GM18858 (cell line): Measurements from ENCODE around the gene FHIT.
"Not testable (repeated sequence)": the region's sequence is repeated elsewhere in the genome, so short reads cannot be mapped to it uniquely, and the experiment has no call there.

ENCODE experiments used
- ATAC-seq: cut with Tn5 transposase; IDR thresholded peaks from one replicate; pipeline ENCODE4 v1.9.1; 2021; ENCODE audit not compliant: unreplicated experiment

Gene FHIT

DNA sequence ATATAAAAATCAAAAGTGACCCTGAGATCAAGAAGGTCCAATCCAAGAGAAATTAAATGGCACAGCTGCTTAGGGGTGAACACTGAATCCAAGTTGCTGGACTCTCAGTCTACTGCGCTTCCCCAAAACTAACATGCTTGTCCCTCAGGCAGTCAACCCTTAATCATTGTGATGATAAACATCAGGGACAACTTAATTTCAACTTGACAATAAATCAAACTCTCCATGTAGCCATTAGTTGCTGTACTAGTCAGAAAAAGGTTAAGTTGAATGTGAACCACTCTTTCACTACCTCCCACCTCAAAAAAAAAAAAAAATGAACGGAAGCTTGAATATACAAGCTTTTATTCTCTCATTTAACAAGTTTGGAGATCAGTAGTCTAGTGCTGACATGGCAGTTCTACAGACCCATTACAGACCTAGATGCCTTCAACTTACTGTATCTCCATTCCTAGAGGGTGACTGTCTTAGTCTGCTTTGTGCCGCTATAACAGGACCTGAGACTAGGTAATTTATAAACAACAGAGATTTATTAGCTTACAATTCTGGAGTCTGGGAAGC lies 185.7 kb downstream of the FHIT start:
- ATAC-seq: no peak

DNA sequence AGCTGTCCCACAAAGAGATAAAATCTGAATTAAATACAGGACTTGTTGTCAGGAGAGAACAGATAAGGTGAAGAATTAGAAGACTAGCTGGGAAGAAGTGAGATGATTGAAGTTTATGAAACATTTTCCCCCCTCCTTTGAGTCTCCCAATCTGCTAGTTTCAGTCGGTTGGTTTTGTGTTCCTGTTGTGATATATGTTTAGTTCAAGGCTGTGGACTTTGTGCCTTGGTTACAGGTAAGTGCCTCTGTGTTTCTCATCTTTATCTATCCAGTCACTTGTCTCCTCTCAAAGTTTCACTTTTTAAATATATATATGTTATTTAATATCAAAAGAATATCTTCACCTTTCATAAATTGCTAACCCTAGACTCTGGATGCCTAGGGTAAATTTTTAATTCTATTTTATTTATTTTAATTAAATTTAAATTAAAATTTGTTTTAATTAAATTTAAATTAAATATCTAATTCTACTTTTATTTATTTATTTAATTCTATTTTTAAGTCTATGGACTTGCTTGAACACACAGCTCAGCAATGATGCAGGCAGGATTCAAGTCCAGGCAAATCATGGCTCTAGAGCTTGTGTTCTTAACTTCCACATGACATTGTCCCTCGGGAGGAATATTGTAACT lies 190.0 kb downstream of the FHIT start:
- no peak for ATAC-seq

DNA sequence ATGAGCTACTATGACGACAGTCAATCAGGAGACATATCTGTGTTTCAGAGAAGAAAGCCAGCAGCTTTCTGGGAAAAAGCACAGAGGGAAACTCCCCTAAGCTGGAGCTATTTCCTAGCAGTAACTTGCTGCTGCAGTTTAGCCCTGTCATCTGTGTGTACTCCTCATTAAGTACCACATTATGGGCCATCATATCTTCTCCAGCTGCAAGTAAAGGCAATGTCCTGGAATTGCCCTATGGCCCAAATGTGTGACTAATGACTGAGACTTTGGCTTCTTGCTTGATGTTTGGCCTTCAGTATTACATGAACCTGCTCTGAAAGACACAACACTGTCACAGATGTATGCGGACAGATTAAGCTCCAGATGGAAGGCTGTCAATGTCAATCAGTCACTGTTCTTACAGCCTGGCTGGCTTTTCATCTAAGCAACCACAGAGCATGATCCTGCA lies 190.8 kb downstream of the FHIT start:
- ATAC-seq: no peak

DNA sequence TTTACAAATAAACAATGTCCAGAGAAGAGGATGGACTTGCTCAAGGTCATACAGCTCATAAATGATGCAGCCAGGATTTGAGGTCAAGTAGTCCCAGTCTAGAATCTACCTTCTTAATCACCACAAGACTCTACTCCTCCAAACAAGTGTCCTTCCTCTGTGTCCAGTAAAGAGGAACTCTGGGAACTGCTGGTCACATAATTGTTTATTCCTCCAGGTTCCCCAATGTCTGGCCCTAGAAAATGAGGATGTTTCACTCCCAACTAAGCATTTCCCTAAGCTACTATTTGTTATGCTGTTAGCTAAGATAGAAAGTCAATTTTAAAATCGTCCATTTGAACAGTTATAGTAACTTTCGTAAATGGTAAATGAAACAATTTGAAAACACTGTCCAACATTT lies 192.4 kb downstream of the FHIT start:
- ATAC-seq: no peak

DNA sequence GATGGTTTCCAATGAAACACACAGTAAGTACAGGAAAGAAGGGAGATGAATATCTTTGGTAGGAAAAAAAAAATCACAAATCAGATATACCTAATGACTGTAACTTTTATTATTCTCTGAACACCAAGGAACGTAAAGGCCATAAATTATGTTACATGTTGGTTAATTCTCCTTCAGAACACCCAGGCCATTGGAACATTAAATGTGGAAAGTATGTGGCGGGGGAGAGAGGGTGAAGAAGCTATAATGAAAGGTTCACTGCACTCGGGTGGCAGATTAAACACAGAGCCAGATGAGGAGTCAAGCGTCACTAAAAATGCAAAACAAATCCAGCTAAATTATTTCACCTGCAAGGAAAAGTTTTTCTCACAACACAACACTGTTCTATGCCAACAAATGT lies 193.8 kb downstream of the FHIT start:
- ATAC-seq: no peak

DNA sequence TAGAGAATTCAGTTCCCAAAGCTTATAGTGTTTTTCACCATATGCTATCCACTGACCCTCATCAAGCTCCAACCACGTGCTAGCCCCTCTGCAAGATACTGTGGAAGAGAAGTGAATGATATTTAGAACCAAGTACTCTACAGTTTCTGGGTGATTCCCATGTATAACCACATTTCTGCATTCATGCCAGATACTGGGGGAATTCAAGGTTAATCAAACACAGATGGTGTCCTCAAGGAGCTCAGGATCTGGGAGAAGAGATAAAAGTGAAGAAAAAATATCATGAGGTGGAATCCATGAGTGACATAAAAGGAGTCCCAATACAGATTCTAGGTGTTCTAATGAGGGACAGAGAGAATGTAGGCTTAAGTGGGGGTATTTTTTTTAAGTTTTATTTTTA lies 195.8 kb downstream of the FHIT start:
- no peak for ATAC-seq

DNA sequence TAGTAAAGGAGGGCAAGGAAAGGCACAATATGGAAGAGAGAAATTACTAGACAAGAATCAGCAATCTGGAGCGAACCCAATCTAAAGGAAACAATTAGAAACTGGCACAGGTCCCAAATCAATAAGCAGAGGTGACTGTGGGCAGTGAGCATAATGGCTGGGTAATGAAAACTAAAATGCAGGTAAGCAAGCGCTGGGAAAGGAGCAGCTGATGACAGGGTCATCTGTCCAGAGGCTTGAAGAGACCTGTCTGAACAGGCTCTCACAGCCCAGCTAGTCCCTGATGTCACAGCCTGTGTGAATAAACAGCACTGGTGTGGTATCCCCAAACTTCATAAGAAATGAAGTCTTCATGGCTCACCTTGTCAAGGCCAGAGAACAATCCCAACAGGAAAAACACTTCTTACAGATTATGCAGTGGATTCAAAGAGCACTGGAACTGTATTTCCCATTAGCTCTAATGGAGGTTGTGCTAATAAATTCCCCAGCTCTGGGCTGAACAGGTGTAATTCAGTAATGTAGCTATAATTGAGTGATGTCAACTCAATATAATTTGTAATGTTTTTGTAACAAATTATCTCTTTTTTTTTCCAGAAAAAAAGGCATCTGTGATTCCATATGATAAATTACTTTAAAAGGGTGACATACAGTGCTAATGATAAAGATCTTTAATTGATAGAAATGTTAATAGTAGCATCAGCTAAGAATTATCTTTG lies 197.3 kb downstream of the FHIT start:
- ATAC-seq: no peak

DNA sequence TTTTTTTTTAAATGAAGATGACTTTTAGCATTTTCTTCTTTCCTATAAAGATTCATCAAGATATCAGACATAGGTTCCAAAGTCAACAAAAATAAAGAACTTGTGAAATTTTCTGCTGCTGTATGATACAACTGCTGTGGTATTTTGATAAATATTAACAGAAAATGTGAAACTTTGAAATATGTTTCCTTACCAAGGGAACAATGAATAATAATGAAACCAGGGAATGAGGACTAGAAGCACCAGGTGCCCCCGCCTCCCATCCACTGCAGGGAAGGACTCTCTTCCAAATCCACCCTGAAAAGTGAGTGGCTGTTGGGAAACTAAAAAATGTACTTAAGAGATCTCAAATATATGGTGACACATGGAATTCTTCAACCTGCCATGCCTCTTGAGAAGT lies 198.4 kb downstream of the FHIT start:
- no peak for ATAC-seq

DNA sequence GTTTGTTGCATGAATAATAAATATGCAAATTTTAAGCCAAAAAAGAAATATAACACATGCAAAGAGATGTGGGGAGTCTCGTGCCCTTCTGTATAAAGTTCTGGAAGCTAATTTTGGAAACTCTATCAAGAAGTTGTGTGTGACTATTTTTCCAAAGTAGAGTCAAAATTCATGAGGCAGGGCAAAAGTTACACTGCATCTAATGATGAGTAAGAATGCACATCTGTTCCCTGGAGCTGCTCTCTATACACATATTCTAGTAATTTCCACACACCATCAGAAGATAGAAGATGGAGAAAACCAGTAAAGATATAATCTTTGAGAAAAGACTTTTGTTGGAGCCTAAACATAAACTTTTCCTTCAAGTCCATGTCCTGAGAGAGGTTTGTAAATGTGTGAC lies 199.6 kb downstream of the FHIT start:
- no peak for ATAC-seq

DNA sequence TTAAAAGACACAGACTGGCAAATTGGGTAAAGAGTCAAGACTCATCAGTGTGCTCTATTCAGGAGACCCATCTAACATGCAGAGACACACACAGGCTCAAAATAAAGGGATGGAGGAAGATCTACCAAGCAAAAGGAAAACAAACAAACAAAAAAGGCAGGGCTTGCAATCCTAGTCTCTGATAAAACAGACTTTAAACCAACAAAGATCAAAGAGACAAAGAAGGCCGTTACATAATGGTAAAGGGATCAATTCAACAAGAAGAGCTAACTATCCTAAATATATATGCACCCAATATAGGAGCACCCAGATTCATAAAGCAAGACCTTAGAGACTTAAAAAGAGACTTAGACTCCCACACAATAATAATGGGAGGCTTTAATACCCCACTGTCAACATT lies 206.1 kb downstream of the FHIT start:
- not testable (repeated sequence) for ATAC-seq

DNA sequence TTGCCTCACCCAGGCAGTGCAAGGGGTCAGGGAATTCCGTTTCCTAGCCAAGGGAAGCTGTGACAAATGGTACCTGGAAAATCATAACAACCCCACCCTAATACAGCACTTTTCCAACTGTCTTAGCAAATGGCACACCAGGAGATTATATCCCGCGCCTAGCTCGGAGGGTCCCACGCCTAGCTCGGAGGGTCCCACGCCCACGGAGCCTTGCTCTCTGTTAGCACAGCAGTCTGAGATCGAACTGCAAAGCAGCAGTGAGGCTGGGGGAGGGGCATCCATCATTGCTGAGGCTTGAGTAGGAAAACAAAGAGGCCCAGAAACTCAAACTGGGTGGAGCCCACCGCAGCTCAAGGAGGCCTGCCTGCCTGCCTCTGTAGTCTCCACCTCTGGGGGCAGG lies 208.1 kb downstream of the FHIT start:
- no peak for ATAC-seq

DNA sequence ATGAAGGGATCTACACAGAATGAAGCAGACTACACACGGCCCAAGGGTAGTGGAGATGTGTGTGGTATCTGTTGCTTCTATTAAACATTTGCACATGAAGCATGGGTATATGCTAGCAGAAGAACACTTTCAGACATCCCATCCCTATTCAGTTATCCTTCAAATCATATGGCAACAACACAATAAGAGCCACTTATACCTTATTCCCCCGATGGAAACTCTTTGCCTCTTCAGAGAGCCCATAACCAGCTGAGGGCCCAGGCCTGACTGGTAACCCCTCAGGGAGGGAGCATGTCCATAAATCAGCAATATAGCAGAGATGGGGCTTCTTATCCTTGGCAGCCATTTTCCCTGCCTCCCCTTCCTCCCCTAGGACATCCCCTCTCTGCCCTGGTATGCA lies 210.6 kb downstream of the FHIT start:
- ATAC-seq: no peak

DNA sequence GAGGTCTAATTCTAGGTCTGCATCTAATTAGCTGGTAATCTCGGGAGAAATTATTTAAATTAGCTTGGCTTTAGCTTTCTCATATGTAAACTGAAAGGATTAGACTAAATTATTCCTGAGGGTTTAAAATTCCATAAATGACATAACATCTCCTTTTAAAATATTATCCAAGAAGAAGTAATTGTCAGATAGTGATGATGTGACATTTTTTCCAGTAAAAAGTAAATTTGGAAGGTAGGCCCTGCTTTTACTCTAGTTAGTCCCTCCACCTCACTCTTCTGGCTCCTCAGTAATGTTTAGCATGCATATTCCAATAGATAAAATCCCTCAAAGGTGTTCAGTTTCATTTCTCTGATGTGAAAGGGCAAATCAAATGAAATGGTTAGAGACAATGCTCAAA lies 215.7 kb downstream of the FHIT start:
- no peak for ATAC-seq

DNA sequence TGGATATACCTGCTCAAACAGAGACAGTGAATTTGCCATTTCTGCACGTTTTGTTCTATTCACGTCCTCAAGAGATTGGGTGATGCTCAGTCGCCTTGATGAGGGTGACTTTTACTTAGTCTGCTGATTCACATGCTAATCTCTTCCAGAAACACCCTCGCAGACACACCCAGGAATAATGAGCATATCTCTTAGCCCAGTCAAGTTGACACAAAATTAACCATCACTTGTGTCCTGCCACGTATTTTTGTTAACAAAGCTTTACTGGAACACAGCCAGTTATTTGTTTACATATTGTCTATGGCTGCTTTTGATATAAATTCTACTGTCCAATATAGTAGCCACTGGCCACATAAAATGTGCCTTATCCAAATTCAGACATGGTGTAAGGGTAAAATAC lies 218.3 kb downstream of the FHIT start:
- no peak for ATAC-seq

DNA sequence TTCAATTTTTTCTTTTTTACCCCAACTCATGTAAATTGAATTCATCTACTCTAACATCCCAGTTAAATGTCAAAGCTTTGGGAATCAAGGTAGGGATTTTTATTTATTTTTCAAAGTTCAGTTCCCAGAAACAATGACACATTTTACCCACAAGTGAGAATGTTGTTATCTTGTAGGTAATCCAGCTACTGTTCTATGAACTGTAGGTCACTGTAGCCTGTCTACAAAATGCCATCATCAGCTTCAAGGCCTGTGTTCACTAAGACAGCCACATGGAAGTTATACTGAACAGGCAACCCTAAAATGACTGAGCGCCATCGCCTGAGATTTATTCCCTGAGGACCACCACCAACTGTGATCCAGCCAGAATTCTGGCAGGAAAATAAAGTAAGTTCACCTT lies 219.7 kb downstream of the FHIT start:
- no peak for ATAC-seq

DNA sequence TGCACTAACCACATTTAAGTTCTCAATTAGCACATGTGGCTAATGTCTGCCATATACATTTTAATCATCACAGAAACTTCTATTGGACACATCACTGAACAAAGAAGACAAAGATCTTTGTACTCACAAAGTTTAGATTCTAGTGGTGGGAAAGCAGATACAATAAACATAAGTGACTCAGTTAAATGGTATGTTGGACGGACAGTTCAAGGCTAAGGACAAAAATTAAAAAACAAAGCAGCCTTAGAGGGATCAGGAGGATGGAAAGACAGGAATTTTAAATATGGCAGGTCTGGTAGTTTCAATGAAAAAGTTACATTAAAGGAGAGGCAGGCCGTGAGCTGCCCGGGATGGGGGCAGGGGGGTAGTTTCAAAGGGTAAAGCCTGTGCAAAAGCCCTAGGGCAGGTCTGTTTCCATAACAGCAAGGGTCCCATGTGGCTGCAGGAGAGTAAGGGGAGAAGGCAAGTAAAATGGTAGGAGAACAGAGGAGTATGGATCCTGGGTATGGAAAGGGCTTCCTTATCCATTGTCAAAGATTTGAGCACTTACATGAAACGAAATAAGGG lies 220.7 kb downstream of the FHIT start:
- ATAC-seq: no peak

DNA sequence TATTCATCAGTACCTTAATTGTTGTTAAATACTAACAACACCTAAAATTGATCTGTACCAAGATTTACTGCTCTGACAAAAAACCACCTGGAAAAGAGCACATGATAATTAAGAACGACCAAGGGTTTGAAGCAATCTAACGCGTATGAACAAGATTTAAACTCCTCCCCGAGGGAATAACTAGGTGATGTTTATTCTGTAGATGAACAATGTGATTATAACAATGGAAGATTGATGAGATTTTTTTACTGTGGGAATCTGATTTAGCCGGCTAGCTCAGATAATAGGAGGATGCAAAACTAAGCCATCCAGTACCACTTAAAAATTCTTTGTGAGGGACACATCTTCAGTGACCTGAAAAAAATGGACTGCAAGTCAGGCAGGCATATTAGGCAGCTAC lies 222.1 kb downstream of the FHIT start:
- ATAC-seq: no peak

DNA sequence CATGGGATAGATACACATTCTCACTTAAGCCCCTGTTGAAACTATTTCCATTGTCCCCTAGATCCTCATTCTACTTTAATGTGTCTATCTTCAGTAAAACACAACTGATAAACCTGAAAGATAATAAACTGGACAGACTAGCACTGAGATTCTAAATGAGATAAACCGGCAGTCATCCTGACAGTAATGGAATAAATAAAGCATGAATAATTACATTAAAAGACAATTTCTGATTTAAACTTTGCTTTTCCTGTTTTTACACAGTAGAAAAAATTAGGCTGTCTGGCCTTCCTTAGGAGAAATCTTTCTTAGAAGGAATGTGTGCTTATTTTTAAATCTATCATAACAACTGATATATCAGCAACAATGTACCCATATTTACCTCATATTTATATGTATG lies 232.4 kb downstream of the FHIT start:
- no peak for ATAC-seq

DNA sequence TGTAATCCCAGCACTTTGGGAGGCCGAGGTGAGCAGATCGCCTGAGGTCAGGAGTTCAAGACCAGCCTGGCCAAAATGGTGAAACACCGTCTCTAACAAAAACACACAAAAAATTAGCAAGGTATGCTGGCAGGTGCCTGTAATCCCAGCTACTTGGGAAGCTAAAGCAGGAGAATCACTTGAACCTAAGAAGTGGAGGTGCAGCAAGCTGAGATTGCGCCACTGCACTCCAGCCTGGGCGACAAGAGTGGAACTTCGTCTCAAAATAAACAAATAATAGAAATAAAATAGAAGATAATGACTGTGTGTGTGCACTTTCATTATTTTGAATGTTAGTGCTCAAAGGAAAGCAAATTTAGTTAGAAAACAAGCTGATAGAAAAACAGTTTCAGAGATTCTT lies 234.2 kb downstream of the FHIT start:
- not testable (repeated sequence) for ATAC-seq

DNA sequence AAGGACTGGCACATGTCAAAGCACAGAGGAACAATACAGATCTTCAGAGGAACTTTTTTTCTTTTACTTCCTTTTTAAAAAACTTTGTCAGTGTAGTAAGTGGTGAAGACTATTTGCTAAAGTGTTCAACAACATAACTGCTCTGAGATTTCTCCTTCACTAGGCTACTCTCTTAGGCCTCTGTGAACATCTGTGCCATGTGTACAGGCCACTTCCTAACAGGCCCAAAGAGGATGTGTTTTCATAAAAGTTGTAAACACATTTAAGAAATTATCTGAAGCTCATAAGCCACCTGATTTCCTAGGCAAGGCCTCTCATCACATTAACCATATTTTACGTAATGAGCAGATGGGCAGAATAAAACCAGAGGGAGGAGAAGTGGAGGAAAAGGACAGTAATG lies 235.4 kb downstream of the FHIT start:
- ATAC-seq: no peak

DNA sequence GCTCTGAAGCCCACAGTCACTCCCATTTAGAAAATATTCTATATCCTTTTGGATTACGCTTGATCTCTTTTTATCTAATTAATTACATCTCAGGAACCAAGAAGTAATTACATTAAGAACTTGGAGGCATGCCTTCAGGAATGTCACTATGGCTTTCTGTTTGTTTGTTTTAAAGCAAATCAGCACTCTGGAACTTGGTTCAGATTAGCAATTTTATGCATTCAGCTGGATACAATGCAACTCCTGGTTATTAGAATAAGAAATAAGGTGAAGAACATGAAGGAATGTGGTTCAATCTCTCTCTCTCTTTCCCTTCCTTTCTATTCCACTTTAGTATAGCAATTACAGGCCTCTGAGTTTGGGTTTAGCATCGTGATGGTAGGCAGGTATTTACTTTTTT lies 235.8 kb downstream of the FHIT start:
- ATAC-seq: no peak

DNA sequence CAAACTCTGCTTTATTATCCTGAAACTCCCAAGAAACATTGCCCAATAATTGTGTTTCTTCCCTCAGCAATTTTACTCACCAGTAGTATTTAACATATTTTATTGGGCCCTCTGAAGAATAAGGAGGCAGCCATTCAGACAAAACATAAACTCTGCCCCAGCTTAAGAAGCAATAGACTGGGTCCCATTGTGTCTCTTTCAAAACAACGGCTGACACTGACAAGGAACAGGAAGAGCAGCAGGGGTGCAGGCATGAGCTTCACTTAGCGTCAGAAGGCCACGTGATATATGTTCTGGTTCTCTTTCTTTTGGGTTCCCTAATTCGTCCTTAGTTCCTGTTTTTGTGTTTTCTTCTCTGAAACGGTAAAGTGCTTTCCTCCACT lies 242.3 kb downstream of the FHIT start:
- ATAC-seq: no peak
